NB4 (cell line): Measurements from ENCODE around the gene AKT1S1.

Source experiments
- CTCF ChIP-seq: IDR thresholded peaks from one replicate; pipeline ENCODE4 v1.5.1; 2012; ENCODE audit warnings: low read depth, low read length
- MAX ChIP-seq: IDR thresholded peaks from 2 replicates; pipeline ENCODE4 v1.6.1; 2011; ENCODE audit warnings: low read depth, low read length
- POLR2A ChIP-seq: IDR thresholded peaks from 2 replicates; pipeline ENCODE4 v1.6.1; 2011; ENCODE audit warnings: mild to moderate bottlenecking; ENCODE audit not compliant: insufficient read length; ENCODE audit errors: extremely low read depth

GRCh38 chr19:49887665-49888509 is 10.7 kb upstream of the AKT1S1 start:
- TF ChIP-seq CTCF (no peak), MAX (no peak), POLR2A (no peak)
